NCI-H460 (cell line): Measurements from ENCODE around the gene ATG10. TPM values are rescaled to one million over a fixed set of nuclear protein-coding genes. Genes with fewer than 3 reads are reported as not detected.
A peak's percentile ranks its signal among the peaks of the same experiment; 100 is the strongest.
"Not testable (repeated sequence)": the region's sequence is repeated elsewhere in the genome, so short reads cannot be mapped to it uniquely, and the experiment has no call there.

Experiments used
- DNase-seq: peaks from one replicate; pipeline ENCODE4 v3.0.0-alpha.2; 2016; ENCODE audit warnings: low read depth; ENCODE audit errors: extremely low read depth
- total RNA-seq: library from RNA; depleted of rRNA; stranded (reverse); fragments of >200 nt; shearing (Covaris generic); gene quantifications from 2 replicates; pipeline ENCODE4 v1.2.3, GENCODE V29; 2014

Gene ATG10
- total RNA-seq, 1 experiment from 2014 or later = 9.0 TPM

- no peak for DNase-seq
These were observed 137.2 kb downstream of the ATG10 start for GRCh38 chr5:82109013-82109412.

GRCh38 chr5:82109915-82110314 is 138.1 kb downstream of the ATG10 start:
- DNase-seq = not testable (repeated sequence)

DNA sequence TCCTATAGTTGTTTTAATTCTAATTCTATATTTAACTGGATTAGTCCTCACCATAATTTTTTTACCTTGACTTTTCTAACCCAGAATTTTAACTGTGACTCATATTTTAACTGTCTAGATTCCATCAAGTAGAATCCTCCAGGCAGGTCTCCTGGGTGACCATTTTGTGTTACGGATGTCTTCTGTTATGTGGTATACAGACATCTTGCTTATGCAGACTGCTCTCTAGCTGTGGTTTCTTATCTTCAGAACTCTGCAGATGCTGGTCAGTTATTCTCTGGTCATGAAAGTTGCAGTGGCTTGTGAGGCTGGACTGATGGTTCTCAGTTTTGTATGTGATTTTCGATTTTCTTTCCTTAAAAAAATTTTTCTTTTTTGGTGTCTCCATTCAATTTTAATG is 139.4 kb downstream of the ATG10 start:
- no peak for DNase-seq

GRCh38 chr5:82115858-82116257 is 144.0 kb downstream of the ATG10 start:
- no peak for DNase-seq

GRCh38 chr5:82119889-82120288 is 148.1 kb downstream of the ATG10 start:
- DNase-seq = no peak

DNA sequence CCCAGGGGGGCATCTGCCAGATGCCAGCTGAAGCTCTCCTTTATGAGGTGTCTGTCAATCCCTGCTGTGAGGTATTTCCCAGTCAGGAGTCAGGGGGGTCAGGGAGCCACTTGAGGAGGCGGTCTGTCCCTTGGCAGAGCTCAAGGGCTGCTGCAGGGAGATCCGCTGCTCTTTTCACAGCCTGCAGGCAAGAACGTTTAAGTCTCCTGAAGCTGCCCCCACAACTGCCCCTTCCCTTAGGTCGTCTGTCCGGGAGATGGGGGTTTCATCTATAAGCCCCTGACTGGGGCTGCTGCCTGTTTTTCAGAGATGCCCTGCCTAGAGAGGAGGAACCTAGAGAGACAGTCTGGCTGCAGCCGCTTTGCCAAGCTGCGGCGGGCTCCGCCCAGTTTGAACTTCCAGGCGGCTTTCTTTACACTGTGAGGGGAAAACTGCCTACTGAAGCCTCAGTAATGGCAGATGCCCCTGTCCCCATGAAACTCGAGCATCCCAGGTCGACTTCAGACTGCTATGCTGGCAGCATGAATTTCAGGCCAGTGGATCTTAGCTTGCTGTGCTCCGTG is 158.0 kb downstream of the ATG10 start:
- DNase-seq = no peak

GRCh38 chr5:82130602-82131001 is 158.8 kb downstream of the ATG10 start:
- no peak for DNase-seq

DNA sequence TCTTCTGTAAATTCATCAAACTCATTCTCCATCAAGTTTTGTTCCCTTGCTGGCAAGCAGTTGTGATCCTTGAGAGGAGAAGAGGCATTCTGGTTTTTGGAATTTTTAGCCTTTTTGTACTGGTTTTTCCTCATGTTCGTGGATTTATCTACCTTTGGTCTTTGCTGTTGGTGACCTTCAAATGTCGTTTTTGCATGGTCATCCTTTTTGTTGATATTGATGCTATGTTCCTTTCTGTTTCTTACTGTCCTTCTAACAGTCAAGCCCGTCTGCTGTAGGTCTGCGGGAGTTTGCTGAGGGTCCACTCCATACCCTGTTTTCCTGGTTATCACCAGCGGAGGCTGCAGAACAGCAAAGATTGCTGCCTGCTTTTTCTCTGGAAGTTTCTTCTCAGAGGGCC is 165.4 kb downstream of the ATG10 start:
- no peak for DNase-seq

- not testable (repeated sequence) for DNase-seq
These were observed 168.0 kb downstream of the ATG10 start for GRCh38 chr5:82139837-82140236.

DNA sequence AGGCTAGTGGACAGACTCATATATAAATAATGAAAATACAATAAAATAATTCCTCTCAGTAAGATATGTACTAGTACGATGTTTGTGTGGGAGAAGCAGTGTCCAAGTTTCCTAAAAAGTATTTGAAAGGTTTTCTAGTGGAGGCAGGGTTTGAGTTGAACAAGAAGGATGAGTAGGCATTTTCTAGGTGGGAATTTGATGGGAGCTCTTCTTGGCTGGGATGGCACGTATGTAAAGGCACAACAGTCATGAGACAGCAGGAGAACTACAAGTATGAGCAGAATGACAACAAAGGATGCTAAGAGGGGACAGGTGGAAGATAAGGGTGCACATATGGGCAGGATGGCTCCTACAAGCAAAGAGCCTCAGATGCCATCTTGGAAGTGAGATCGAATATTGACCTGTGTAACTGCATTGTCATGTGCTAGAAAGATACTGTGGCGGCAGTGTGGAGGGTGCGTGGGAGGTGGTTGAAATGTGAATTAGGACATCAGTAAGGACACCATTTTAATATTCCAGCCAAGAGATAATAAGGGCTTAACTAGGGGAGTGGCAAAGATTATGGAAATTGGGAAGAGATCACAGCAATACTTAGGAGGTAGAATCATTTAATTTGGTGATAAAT is 170.5 kb downstream of the ATG10 start:
- no peak for DNase-seq

DNA sequence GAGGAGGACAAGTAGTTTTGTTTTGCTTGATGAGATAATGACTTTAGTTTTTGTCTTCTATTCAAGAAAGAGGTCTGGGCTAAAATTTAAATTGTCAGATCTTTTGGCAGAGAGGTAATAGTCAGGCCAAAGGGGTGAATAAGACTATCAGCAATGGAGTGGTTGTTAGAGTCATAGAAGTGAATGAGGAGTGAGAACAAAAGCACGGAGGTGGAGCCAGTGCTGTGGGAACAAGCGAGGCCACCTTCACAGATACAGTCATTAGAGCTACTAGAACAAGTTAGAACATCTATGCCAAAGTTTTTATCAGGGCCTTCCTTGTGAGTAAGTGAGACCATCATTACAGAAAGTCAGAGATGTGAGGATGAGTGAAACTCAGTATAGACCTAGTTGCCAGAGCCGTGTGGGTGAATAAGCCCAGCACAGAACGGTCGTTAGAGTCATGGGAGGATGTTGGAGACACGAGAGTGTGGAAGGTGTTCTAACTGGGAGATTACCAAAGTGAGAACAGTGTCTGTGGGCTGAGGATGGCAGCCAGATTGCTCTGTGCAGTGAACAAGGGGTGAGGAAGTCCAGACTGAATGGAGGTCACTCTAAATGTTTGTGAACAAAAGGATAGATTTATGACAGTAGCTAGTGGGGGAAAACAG is 171.2 kb downstream of the ATG10 start:
- DNase-seq = no peak

DNA sequence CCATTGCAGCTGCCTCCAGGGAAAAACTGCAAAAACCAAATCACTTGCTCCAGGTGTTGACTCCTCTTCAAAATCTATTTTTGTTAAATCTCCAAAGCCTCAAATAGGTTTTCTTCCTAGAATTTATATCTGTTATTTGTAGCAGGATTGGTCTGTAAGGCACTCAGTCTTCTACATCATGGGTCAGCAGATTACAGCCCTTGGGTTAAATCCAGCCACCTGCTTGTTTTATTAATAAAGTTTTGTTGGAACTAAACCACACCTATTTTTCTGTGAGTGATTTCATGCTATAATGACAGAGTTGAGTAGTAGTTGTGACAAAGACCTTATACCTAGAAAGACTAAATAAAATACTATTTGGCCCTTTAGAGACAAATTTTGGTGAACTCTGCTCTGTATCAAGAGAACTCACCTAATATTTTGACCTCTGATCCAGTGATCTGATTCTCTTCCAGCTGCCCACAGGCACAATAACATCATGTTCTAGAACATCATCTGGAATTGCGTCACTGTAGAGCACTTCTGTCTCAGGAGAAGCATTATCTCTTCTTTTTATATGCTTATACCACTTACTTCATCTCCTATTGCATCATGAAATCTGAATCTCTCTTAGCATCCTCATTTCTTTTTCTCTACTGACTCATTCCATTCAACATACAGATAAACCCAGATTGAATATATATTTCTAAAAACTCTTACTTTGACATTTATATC is 176.2 kb downstream of the ATG10 start:
- no peak for DNase-seq

DNA sequence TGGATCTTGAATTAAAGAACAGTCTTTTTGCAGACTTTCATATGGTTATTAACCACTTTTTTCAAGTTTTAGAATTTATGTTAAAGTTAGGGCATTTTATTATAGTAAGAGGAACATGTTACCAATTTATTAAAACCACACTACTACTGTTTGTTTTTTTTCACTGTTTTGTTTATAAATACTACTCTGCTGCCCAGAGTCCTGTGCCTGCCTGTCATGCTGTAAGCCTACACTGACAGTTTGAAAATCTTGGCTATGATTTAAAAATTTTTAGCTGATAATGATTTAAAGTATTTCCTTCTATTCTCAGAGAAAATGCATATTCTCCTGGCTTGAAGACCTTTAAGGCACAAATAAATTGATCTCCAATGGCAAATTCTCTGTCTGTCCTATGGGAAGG is 177.6 kb downstream of the ATG10 start:
- DNase-seq = no peak

DNA sequence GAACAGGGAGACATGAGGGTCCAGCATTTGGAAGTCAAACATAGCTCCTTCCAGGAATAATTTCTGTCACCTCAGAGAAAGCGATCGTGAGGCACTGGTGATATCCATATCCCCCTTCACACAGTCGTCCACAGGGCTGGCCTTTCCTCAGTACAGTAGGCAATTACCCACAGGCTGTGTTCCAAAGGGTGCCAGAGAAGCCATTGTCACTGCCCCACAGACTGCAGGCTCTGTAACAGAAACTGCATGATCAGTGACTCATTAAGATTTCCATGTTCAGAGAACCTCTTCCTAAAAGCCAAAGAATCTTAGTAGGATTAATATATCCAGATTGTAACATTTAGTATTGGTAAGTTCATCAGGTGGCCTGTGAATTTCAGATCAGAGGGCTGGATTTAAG is 178.7 kb downstream of the ATG10 start:
- no peak for DNase-seq

DNA sequence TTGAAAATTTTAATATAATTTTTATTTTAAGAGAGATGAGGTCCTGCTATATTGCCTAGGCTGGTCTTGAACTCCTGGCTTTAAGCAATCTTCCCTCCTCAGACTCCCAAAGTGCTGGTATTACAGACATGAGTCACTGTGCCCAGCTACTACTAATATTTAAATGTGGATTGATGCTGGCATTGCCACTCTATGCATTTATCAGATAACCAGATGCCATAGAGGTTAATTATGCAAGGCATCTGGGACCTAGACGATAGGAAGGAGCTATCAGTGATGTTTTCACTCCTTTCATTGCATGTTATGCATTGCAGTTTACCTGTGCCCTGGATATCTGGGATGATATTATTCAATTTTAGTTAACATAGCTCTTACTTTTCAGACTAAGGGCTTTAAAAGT is 179.4 kb downstream of the ATG10 start:
- DNase-seq = no peak

GRCh38 chr5:82151662-82152061 is 179.8 kb downstream of the ATG10 start:
- no peak for DNase-seq

GRCh38 chr5:82152978-82153481 is 181.2 kb downstream of the ATG10 start:
- no peak for DNase-seq

DNA sequence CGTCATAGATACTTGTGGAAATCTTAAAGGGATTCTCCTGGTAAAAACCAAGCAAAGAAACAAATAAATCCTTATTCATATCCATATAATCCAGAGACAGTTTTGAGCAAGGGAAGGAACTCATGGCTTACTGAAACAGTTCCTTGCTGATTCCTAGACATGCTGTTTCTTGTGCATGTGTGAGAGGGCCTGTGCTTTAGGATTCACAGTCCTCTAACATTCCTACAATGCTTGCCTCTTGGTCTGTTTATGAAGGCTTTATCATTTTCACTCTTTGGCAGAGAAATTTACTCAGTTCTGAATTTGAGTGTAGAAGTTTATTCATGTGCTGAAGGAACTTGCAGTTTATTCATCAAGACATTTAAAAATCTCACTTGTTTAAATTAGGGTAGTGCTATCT is 183.0 kb downstream of the ATG10 start:
- no peak for DNase-seq

DNA sequence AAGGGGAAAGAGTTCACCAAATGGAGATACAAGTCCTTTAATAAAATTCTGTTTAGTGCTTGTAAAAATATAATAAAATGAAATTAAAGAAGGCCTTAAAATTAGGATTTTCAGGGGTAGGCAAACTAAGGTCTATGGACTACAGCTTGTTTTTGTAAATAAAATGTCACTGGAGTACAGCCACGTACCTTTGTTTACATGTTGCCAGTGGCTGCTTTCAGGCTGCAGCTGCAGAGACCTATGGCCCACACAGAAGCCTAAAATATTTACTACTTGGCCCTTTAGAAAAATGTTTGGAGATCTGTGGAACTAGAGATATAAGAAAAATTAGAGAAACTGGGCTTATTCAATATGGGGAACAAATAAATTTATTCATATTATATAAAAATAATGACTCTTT is 183.5 kb downstream of the ATG10 start:
- no peak for DNase-seq

GRCh38 chr5:82156874-82157273 is 185.1 kb downstream of the ATG10 start:
- no peak for DNase-seq

DNA sequence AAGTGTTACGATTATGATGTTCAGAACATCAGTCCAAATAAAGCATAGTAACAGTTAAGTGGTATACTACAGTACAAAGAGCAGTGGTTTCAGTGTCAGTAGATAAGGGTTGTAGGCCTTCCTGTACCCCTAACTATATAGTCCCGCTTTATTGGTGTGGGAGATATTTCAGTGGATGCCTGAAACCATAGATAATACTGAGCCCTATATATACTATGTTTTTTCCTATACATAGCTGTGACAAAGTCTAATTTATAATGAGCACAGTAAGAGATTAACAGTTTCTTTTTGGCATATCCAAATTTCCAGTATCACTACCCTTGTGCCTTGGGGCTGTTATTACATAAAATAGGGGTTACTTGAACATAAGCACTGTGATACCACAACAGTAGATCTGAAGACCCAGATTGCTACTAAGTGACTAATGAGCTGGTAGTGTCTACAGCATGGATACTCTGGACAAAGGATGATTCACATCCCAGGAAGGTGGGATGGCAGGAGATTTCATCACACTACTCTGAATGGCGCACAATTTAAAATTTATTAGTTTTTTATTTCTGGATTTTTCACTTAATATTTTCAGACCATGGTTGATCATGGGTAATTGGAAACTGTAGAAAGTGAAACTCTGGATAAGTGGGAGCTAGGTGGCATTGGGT is 187.1 kb downstream of the ATG10 start:
- DNase-seq = peak; percentile 33
